ENCODE results near the gene UPF3A.
"Not testable (repeated sequence)": the region's sequence is repeated elsewhere in the genome, so short reads cannot be mapped to it uniquely, and the experiment has no call there.

UPF3A gene

DNA sequence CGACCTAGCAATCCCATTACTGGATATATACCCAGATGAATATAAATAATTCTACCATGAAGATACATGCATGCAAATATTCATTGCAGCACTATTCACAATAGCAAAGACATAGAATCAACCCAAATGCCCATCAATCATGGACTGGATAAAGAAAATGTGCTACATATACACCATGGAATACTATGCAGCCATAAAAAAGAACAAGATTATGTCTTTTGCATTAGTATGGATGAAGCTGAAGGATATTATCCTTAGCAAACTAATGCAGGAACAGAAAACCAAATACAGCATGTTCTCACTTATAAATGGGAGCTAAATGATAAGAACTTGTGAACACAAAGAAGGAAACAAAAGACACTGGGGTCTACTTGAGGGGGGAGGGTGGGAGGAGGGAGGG lies 55.1 kb downstream of the UPF3A start:
- not testable (repeated sequence) for H3K27me3 ChIP-seq (ENCODE audit: control insufficient read depth, insufficient read depth, low read length); H3K9ac ChIP-seq (ENCODE audit: low read depth, low read length); H3K9me3 ChIP-seq (ENCODE audit: control insufficient read depth, insufficient read depth, low read length); H3K4me3 ChIP-seq (ENCODE audit: low read depth, low read length); H3K27ac ChIP-seq (ENCODE audit: low read depth, low read length); H3K4me1 ChIP-seq (ENCODE audit: control insufficient read depth, insufficient read depth, low read length); H3K36me3 ChIP-seq (ENCODE audit: control insufficient read depth, insufficient read depth, low read length)

GRCh38 chr13:114338959-114339358 lies 57.6 kb downstream of the UPF3A start:
- Histone ChIP-seq H3K9ac (ENCODE audit: low read depth, low read length) (no peak overlapping the region), H3K4me1 (ENCODE audit: control insufficient read depth, insufficient read depth, low read length) (peaks cover under 1% of the 10 kb centered on the region; the same call in 1 of the 2 replicates)

DNA sequence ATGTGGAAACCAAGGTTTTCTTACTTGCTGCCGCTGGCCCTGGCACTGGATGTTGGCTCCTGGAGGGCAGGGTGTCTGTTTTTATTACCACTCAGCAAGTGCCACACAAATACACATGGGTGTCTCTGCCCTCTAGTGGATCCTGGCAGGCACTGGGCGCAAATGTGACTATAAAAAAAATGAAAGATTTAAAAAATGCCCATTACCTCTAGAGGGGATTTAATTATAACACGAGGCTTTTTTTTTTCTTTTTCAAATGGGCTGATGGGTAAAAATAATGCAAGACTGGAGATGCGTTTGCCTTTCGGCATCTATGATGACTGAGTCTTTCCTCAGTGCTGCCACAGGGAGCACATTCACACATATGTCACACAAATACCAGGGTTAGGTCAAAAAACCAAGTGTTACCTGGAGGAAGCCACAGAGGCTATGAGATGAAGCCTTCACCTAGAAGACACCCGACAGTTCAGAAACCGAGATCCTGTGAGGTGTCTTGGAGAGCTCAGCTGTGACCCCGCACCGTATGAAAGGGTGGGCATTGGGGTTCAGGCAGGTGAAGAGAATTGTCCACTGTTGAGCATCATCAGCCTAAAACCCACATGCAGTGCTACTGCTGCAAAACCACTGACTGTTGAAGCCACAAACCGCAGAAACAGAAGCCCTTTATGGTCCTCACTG lies 58.6 kb downstream of the UPF3A start:
- Histone ChIP-seq H3K4me1 (ENCODE audit: control insufficient read depth, insufficient read depth, low read length) (no peaks in the 10 kb centered on the region), H3K27me3 (ENCODE audit: control insufficient read depth, insufficient read depth, low read length) (no peaks in the 10 kb centered on the region), H3K4me3 (ENCODE audit: low read depth, low read length) (no peak overlapping the region), H3K36me3 (ENCODE audit: control insufficient read depth, insufficient read depth, low read length) (no peaks in the 10 kb centered on the region), H3K27ac (ENCODE audit: low read depth, low read length) (no peak overlapping the region), H3K9me3 (ENCODE audit: control insufficient read depth, insufficient read depth, low read length) (no peaks in the 10 kb centered on the region), H3K9ac (ENCODE audit: low read depth, low read length) (no peak overlapping the region)

More at GRCh38 chr13:114338959-114339358, 57.6 kb downstream of the UPF3A start:
- Histone ChIP-seq H3K4me3 (ENCODE audit: low read depth, low read length) (no peak overlapping the region), H3K9me3 (ENCODE audit: control insufficient read depth, insufficient read depth, low read length) (no peaks in the 10 kb centered on the region), H3K36me3 (ENCODE audit: control insufficient read depth, insufficient read depth, low read length) (no peaks in the 10 kb centered on the region), H3K27me3 (ENCODE audit: control insufficient read depth, insufficient read depth, low read length) (no peaks in the 10 kb centered on the region), H3K27ac (ENCODE audit: low read depth, low read length) (no peak overlapping the region)

- Histone ChIP-seq H3K9ac (ENCODE audit: low read depth, low read length) (no peak overlapping the region), H3K27ac (ENCODE audit: low read depth, low read length) (no peak overlapping the region)
Observed at GRCh38 chr13:114341003-114341777, 59.8 kb downstream of the UPF3A start.

DNA sequence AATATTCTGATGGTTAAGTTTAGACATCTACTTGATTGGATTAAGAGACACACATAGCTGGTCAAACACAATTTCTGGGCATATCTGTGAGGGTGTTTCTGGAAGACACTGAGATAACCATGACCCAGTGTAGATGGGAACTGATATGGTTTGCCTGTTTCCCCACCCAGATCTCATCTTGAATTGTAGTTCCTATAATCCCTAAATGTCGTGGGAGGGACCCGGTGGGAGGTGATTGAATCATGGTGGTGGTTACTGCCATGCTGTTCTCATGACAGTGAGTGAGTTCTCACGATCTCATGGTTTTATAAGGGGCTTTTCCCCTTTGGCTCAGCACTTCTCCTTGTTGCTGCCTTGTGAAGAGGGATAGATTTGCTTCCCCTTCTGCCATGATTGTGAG lies 65.9 kb downstream of the UPF3A start:
- H3K9me3 ChIP-seq (ENCODE audit: control insufficient read depth, insufficient read depth, low read length); H3K9ac ChIP-seq (ENCODE audit: low read depth, low read length); H3K4me1 ChIP-seq (ENCODE audit: control insufficient read depth, insufficient read depth, low read length); H3K4me3 ChIP-seq (ENCODE audit: low read depth, low read length); H3K27me3 ChIP-seq (ENCODE audit: control insufficient read depth, insufficient read depth, low read length); H3K36me3 ChIP-seq (ENCODE audit: control insufficient read depth, insufficient read depth, low read length); H3K27ac ChIP-seq (ENCODE audit: low read depth, low read length): not testable (repeated sequence)

More at GRCh38 chr13:114341003-114341777, 59.8 kb downstream of the UPF3A start:
- Histone ChIP-seq H3K9me3 (ENCODE audit: control insufficient read depth, insufficient read depth, low read length) (no peaks in the 10 kb centered on the region), H3K4me3 (ENCODE audit: low read depth, low read length) (no peak overlapping the region), H3K4me1 (ENCODE audit: control insufficient read depth, insufficient read depth, low read length) (no peaks in the 10 kb centered on the region), H3K27me3 (ENCODE audit: control insufficient read depth, insufficient read depth, low read length) (no peaks in the 10 kb centered on the region), H3K36me3 (ENCODE audit: control insufficient read depth, insufficient read depth, low read length) (no peaks in the 10 kb centered on the region)

GRCh38 chr13:114352763-114353162 lies 71.4 kb downstream of the UPF3A start:
- H3K27ac ChIP-seq (ENCODE audit: low read depth, low read length); H3K36me3 ChIP-seq (ENCODE audit: control insufficient read depth, insufficient read depth, low read length); H3K4me3 ChIP-seq (ENCODE audit: low read depth, low read length); H3K9ac ChIP-seq (ENCODE audit: low read depth, low read length); H3K9me3 ChIP-seq (ENCODE audit: control insufficient read depth, insufficient read depth, low read length); H3K27me3 ChIP-seq (ENCODE audit: control insufficient read depth, insufficient read depth, low read length); H3K4me1 ChIP-seq (ENCODE audit: control insufficient read depth, insufficient read depth, low read length): not testable (repeated sequence)

- H3K27me3 ChIP-seq (ENCODE audit: control insufficient read depth, insufficient read depth, low read length); H3K4me3 ChIP-seq (ENCODE audit: low read depth, low read length); H3K9ac ChIP-seq (ENCODE audit: low read depth, low read length); H3K4me1 ChIP-seq (ENCODE audit: control insufficient read depth, insufficient read depth, low read length); H3K27ac ChIP-seq (ENCODE audit: low read depth, low read length); H3K9me3 ChIP-seq (ENCODE audit: control insufficient read depth, insufficient read depth, low read length); H3K36me3 ChIP-seq (ENCODE audit: control insufficient read depth, insufficient read depth, low read length): not testable (repeated sequence)
Observed at GRCh38 chr13:114353382-114353781, 72.0 kb downstream of the UPF3A start.

Measured in HUES48 (cell line).